Measurements from ENCODE around the gene MUC5AC.
"Not testable (repeated sequence)": the region's sequence is repeated elsewhere in the genome, so short reads cannot be mapped to it uniquely, and the experiment has no call there.

Gene MUC5AC

DNA sequence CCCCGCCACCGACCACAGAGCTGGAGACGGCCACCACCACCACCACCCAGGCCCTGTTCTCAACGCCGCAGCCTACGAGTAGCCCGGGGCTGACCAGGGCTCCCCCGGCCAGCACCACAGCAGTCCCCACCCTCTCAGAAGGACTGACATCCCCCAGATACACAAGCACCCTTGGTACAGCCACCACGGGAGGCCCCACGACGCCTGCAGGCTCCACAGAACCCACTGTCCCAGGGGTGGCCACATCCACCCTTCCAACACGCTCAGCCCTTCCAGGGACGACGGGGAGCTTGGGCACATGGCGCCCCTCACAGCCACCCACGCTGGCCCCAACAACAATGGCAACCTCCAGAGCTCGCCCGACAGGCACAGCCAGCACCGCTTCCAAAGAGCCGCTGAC, 84.0 kb downstream of the MUC5AC start:
- no peak for DNase-seq

DNA sequence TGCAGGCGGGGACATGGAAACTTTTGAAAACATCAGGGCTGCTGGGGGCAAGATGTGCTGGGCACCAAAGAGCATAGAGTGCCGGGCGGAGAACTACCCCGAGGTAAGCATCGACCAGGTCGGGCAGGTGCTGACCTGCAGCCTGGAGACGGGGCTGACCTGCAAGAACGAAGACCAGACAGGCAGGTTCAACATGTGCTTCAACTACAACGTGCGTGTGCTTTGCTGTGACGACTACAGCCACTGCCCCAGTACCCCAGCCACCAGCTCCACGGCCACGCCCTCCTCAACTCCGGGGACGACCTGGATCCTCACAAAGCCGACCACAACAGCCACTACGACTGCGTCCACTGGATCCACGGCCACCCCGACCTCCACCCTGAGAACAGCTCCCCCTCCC, 84.5 kb downstream of the MUC5AC start:
- DNase-seq = no peak

- DNase-seq = not testable (repeated sequence)
Measured at GRCh38 chr11:1242751-1243150, 85.0 kb downstream of the MUC5AC start.

DNA sequence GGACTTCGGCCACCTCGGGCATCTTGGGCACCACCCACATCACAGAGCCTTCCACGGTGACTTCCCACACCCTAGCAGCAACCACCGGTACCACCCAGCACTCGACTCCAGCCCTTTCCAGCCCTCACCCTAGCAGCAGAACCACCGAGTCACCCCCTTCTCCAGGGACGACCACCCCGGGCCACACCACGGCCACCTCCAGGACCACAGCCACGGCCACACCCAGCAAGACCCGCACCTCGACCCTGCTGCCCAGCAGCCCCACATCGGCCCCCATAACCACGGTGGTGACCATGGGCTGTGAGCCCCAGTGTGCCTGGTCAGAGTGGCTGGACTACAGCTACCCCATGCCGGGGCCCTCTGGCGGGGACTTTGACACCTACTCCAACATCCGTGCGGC, 85.8 kb downstream of the MUC5AC start:
- DNase-seq = not testable (repeated sequence)

DNA sequence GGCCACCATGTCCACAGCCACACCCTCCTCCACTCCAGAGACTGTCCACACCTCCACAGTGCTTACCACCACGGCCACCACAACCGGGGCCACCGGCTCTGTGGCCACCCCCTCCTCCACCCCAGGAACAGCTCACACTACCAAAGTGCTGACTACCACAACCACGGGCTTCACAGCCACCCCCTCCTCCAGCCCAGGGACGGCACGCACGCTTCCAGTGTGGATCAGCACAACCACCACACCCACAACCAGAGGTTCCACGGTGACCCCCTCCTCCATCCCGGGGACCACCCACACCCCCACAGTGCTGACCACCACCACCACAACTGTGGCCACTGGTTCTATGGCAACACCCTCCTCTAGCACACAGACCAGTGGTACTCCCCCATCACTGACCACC, 86.8 kb downstream of the MUC5AC start:
- not testable (repeated sequence) for DNase-seq

- DNase-seq = not testable (repeated sequence)
Measured at GRCh38 chr11:1245717-1246116, 88.0 kb downstream of the MUC5AC start.

- DNase-seq = not testable (repeated sequence)
Measured at GRCh38 chr11:1246301-1246700, 88.5 kb downstream of the MUC5AC start.

- DNase-seq = not testable (repeated sequence)
Measured at GRCh38 chr11:1247026-1247425, 89.3 kb downstream of the MUC5AC start.

GRCh38 chr11:1248951-1249350, 91.2 kb downstream of the MUC5AC start:
- not testable (repeated sequence) for DNase-seq

DNA sequence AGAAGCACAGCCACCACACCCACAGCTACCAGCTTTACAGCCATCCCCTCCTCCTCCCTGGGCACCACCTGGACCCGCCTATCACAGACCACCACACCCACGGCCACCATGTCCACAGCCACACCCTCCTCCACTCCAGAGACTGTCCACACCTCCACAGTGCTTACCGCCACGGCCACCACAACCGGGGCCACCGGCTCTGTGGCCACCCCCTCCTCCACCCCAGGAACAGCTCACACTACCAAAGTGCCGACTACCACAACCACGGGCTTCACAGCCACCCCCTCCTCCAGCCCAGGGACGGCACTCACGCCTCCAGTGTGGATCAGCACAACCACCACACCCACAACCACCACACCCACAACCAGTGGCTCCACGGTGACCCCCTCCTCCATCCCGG, 92.7 kb downstream of the MUC5AC start:
- DNase-seq = not testable (repeated sequence)

Measured in activated CD8-positive, alpha-beta memory T cell treated with anti-CD3 and anti-CD28 coated beads, Interleukin-2, amount 50 U/mL, for 4 hours (primary cell).